ENCODE results near the gene PDZD2.

PDZD2 gene

DNA sequence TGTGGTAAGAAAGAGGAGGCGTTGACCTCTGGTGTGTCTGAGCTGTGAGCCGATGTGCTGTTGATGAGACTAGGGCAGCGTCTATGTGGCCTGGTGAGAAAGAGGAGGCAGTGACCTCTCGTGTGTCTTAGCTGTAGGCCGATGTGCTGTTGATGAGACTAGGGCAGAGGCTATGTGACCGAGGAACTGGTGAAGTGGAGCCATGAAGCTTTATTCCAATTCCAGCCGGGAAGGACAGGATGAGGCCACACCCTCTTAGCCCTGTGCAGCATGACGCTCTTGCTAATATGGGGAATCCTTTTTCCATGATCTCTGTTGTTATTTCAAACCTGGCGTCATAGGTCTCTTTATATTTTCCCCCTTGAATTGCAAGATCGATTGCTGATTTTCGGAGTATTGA, 362.8 kb downstream of the PDZD2 start:
- Histone ChIP-seq H3K27me3 (replicated peaks) (no peaks in the 10 kb centered on the region), H3K4me3 (ENCODE audit: low read depth, low read length) (no peak overlapping the region), H3K36me3 (replicated peaks) (no peaks in the 10 kb centered on the region), H3K27ac (no peak overlapping the region)
- DNase-seq = no peak
- TF ChIP-seq, protein P1, sequence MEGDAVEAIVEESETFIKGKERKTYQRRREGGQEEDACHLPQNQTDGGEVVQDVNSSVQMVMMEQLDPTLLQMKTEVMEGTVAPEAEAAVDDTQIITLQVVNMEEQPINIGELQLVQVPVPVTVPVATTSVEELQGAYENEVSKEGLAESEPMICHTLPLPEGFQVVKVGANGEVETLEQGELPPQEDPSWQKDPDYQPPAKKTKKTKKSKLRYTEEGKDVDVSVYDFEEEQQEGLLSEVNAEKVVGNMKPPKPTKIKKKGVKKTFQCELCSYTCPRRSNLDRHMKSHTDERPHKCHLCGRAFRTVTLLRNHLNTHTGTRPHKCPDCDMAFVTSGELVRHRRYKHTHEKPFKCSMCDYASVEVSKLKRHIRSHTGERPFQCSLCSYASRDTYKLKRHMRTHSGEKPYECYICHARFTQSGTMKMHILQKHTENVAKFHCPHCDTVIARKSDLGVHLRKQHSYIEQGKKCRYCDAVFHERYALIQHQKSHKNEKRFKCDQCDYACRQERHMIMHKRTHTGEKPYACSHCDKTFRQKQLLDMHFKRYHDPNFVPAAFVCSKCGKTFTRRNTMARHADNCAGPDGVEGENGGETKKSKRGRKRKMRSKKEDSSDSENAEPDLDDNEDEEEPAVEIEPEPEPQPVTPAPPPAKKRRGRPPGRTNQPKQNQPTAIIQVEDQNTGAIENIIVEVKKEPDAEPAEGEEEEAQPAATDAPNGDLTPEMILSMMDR (IDR thresholded peaks at IDR 0.05; ENCODE audit: low read depth, low read length, missing control alignments) = no peak
- in situ Hi-C loops (cut with HindIII; ENCODE audit: low pct_ligation_motif_present, low sequenced_read_pairs) = no loop called here

DNA sequence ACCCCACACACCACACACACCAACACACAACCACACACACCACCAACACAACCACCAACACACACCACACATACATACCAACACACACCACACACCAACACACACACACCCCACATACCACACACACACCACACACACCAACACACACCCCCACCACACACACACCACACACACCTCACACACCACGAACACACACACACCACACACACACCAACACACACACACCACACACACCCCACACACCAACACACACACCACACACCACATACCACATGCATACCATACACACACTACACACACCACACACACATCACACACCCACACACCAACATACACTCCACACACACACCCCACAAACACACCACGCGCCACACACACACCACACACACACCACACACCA, 363.8 kb downstream of the PDZD2 start:
- no peaks in the 10 kb centered on the region for H3K27me3 ChIP-seq (replicated peaks)
- in situ Hi-C loops (cut with HindIII; ENCODE audit: low pct_ligation_motif_present, low sequenced_read_pairs) = no loop called here
- H3K27ac ChIP-seq = no peak overlapping the region
- DNase-seq = no peak
- no peaks in the 10 kb centered on the region for H3K36me3 ChIP-seq (replicated peaks)
- TF ChIP-seq, protein P1 (IDR thresholded peaks at IDR 0.05; ENCODE audit: low read depth, low read length, missing control alignments) = no peak
- H3K4me3 ChIP-seq (ENCODE audit: low read depth, low read length) = no peak overlapping the region

DNA sequence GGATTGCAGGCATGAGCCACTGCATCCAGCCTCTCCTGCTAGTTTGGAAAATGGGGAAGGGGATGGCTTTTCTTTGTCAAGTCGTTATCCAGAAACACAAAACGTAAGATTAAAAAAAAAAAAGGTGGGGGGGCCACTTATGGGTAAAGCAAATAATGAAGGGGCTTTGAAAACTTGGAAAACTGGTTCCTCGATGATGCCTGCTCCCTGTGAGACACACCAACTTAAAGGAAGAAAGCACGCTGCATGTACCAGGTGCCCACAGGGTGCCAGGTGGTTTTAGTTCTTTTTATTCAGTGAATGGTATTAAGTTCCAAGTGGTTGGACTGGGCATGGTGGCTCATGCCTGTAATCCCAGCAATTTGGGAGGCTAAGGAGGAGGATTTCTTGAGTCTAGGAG, 365.1 kb downstream of the PDZD2 start:
- TF ChIP-seq, protein P1 (IDR thresholded peaks at IDR 0.05; ENCODE audit: low read depth, low read length, missing control alignments) = no peak
- in situ Hi-C loops (cut with HindIII; ENCODE audit: low pct_ligation_motif_present, low sequenced_read_pairs) = no loop called here
- no peak overlapping the region for H3K4me3 ChIP-seq (ENCODE audit: low read depth, low read length)
- no peaks in the 10 kb centered on the region for H3K36me3 ChIP-seq (replicated peaks)
- H3K27ac ChIP-seq = no peak overlapping the region
- no peaks in the 10 kb centered on the region for H3K27me3 ChIP-seq (replicated peaks)
- no peak for DNase-seq

DNA sequence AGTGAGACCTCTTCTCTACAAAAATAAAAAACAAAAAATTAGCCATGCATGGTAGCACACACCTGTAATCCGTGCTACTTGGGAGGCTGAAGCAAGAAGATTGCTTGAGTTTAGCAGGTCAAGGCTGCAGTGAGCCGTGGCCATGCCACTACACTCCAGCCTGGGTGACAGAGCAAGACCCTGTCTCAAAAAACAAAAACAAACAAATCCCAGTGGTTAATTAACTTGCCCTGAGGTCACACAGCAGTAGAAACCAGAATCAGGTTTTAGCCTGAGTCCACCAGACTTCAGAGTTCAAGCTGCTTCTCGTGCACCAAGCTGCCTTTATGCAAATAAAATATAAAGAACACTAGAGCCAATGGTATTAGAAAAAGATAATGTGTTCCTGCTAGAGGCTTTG, 365.5 kb downstream of the PDZD2 start:
- TF ChIP-seq, protein P1 (IDR thresholded peaks at IDR 0.05; ENCODE audit: low read depth, low read length, missing control alignments) = no peak
- in situ Hi-C loops (cut with HindIII; ENCODE audit: low pct_ligation_motif_present, low sequenced_read_pairs) = no loop called here

DNA sequence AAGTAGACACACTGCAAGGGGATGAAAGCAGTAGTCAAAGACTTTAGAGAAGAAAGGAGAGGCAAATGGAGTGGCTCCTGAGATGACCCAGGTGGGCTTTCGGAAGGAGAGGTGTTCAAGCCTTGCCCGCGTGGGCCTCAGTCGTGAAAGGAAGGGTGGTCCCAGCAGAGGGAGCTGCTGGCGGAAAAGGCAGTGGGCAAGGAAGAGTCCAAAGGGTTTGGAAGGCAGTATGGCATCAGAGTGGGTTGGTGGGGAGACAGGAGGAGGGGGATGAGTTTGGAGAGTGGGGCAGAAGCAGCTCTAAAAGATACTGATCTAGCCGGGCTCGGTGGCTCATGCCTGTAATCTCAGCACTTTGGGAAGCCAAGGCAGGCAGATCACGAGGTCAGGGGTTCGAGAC, 369.8 kb downstream of the PDZD2 start:
- in situ Hi-C loops (cut with HindIII; ENCODE audit: low pct_ligation_motif_present, low sequenced_read_pairs) = no loop called here
- Histone ChIP-seq H3K27me3 (replicated peaks) (no peaks in the 10 kb centered on the region), H3K4me3 (ENCODE audit: low read depth, low read length) (no peak overlapping the region), H3K36me3 (replicated peaks) (no peaks in the 10 kb centered on the region), H3K27ac (no peak overlapping the region)
- TF ChIP-seq, protein P1 (IDR thresholded peaks at IDR 0.05; ENCODE audit: low read depth, low read length, missing control alignments) = no peak
- DNase-seq = no peak

More for the DNA sequence above, 365.5 kb downstream of the PDZD2 start:
- Histone ChIP-seq H3K27ac (no peak overlapping the region), H3K27me3 (replicated peaks) (no peaks in the 10 kb centered on the region), H3K4me3 (ENCODE audit: low read depth, low read length) (no peak overlapping the region), H3K36me3 (replicated peaks) (no peaks in the 10 kb centered on the region)
- no peak for DNase-seq

DNA sequence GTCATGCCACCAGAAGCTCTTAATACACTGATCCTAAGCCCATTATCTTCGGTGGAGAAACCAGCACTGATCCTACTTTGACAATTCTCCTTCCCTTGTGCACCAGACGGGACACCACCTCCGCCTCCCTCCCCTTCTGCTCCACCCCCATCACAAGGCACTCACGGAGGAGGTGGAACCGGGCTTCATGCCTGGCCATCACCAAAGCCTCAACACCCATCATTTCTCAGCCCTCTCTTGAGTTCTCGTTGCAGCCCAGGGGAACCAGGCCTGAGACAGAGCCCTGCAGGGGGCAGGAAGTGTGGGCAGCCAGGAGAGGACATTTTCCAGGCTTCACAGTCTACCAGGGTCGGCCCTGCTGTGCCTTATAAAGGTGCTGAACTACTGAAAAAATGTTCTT, 374.7 kb downstream of the PDZD2 start:
- in situ Hi-C loops (cut with HindIII; ENCODE audit: low pct_ligation_motif_present, low sequenced_read_pairs) = no loop called here
- no peaks in the 10 kb centered on the region for H3K36me3 ChIP-seq (replicated peaks)
- no peak for DNase-seq

More for the DNA sequence above, 374.7 kb downstream of the PDZD2 start:
- Histone ChIP-seq H3K4me3 (ENCODE audit: low read depth, low read length) (no peak overlapping the region), H3K27me3 (replicated peaks) (no peaks in the 10 kb centered on the region), H3K27ac (no peak overlapping the region)
- TF ChIP-seq, protein P1 (IDR thresholded peaks at IDR 0.05; ENCODE audit: low read depth, low read length, missing control alignments) = no peak

All from brain microvascular endothelial cell (primary cell).